Large intestine (tissue), 3 donors: Measurements from ENCODE around the gene CD177. TPM values are rescaled to one million over a fixed set of nuclear protein-coding genes. Genes with fewer than 3 reads are reported as not detected.

Source experiments
- DNase-seq, 2 donors: peaks; one replicate each; pipeline versions ENCODE4 v3.0.0 to v3.0.0-alpha.2; 2013
- H3K27ac ChIP-seq: one replicate; pipeline ENCODE4 v1.5.1; 2013; ENCODE audit warnings: low read length
- H3K27me3 ChIP-seq: 2 replicates; pipeline ENCODE4 v1.6.1; 2013; ENCODE audit warnings: low read length; ENCODE audit not compliant: control insufficient read depth, insufficient read depth
- H3K36me3 ChIP-seq: 2 replicates; pipeline ENCODE4 v1.6.1; 2013; ENCODE audit warnings: low read length; ENCODE audit not compliant: control insufficient read depth, insufficient read depth
- H3K4me1 ChIP-seq: one replicate; pipeline ENCODE4 v1.6.1; 2013; ENCODE audit warnings: low read length; ENCODE audit not compliant: control insufficient read depth, insufficient read depth
- H3K4me3 ChIP-seq: one replicate; pipeline ENCODE4 v1.5.1; 2013; ENCODE audit warnings: low read length
- H3K9me3 ChIP-seq: one replicate; pipeline ENCODE4 v1.6.1; 2013; ENCODE audit warnings: mild to moderate bottlenecking, low read depth, low read length, moderate library complexity; ENCODE audit not compliant: control insufficient read depth
- WGBS: methylation state at CpG from one replicate; pipeline ENCODE4 v1.1.5; 2013; ENCODE audit warnings: low lambda C conversion rate; ENCODE audit not compliant: insufficient coverage; 5-methylcytosine and 5-hydroxymethylcytosine counted together
- polyA plus RNA-seq: library from polyadenylated mRNA; unstranded; fragments of 120-200 nt; gene quantifications from one replicate; pipeline ENCODE4 v1.2.1, GENCODE V29; 2013

The CD177 gene
- polyA plus RNA-seq, 1 donor, result 0.43 TPM

GRCh38 chr19:43407416-43408005, 54.0 kb downstream of the CD177 start:
- no peaks in the 10 kb centered on the region for H3K4me1 ChIP-seq
- H3K9me3 ChIP-seq, result peaks cover 5% of the 10 kb centered on the region
- no CpG with 5 or more reads among the region's 22 CpGs for WGBS
- no peak for DNase-seq
- H3K4me3 ChIP-seq, result no peak overlapping the region
- H3K27ac ChIP-seq, result no peak overlapping the region
- no peaks in the 10 kb centered on the region for H3K36me3 ChIP-seq
- H3K27me3 ChIP-seq, result no peaks in the 10 kb centered on the region

- Histone ChIP-seq H3K36me3 (no peaks in the 10 kb centered on the region), H3K4me1 (no peaks in the 10 kb centered on the region), H3K27me3 (no peaks in the 10 kb centered on the region), H3K27ac (no peak overlapping the region), H3K4me3 (no peak overlapping the region), H3K9me3 (peaks cover 5% of the 10 kb centered on the region)
- no peak for DNase-seq
- WGBS, result no CpG with 5 or more reads among the region's 34 CpGs
These were observed 54.6 kb downstream of the CD177 start for GRCh38 chr19:43408043-43408442.

- 100% methylated on average over 1 of the region's 1 CpG for WGBS
- no peak for DNase-seq
- H3K9me3 ChIP-seq, result peaks cover 8% of the 10 kb centered on the region
- H3K4me1 ChIP-seq, result no peaks in the 10 kb centered on the region
- H3K27me3 ChIP-seq, result no peaks in the 10 kb centered on the region
- no peak overlapping the region for H3K4me3 ChIP-seq
- no peaks in the 10 kb centered on the region for H3K36me3 ChIP-seq
- no peak overlapping the region for H3K27ac ChIP-seq
These were observed 55.9 kb downstream of the CD177 start for GRCh38 chr19:43409415-43409814.

GRCh38 chr19:43412441-43412840, 59.0 kb downstream of the CD177 start:
- Histone ChIP-seq H3K36me3 (no peaks in the 10 kb centered on the region), H3K4me1 (no peaks in the 10 kb centered on the region), H3K4me3 (no peak overlapping the region), H3K9me3 (peaks cover 8% of the 10 kb centered on the region), H3K27ac (no peak overlapping the region), H3K27me3 (no peaks in the 10 kb centered on the region)
- no peak for DNase-seq
- WGBS, result no CpG with 5 or more reads among the region's 6 CpGs

Other genes with a start within 250 kb of the CD177 start
- not detected for gene PSG5, start 167.2 kb upstream of the CD177 start, polyA plus RNA-seq
- gene PSG4, start 148.0 kb upstream of the CD177 start, polyA plus RNA-seq, result not detected
- gene PSG9, start 84.2 kb upstream of the CD177 start, polyA plus RNA-seq, result not detected
- gene TEX101, start 61.2 kb downstream of the CD177 start, polyA plus RNA-seq, result not detected
- 1.0 TPM for gene LYPD3, start 111.9 kb downstream of the CD177 start, polyA plus RNA-seq
- gene PHLDB3, start 151.1 kb downstream of the CD177 start, polyA plus RNA-seq, result 33.8 TPM
- gene ETHE1, start 173.5 kb downstream of the CD177 start, polyA plus RNA-seq, result 97.7 TPM
- gene ZNF575, start 179.5 kb downstream of the CD177 start, polyA plus RNA-seq, result 4.0 TPM
- gene XRCC1, start 221.8 kb downstream of the CD177 start, polyA plus RNA-seq, result 47.4 TPM
- 16.4 TPM for gene PINLYP, start 222.1 kb downstream of the CD177 start, polyA plus RNA-seq
- 11.5 TPM for gene IRGQ, start 242.4 kb downstream of the CD177 start, polyA plus RNA-seq
- 13.5 TPM for gene ZNF576, start 242.9 kb downstream of the CD177 start, polyA plus RNA-seq